Activated CD4-positive, CD25-positive, alpha-beta regulatory T cell treated with anti-CD3 and anti-CD28 coated beads, Interleukin-2, amount 50 U/mL, for 16 hours (primary cell): Measurements from ENCODE around the gene OTOG.

Experiments
- DNase-seq: peaks from one replicate; pipeline ENCODE4 v3.0.0-alpha.2; 2020; ENCODE audit warnings: low read depth, low spot score

The OTOG gene

DNA sequence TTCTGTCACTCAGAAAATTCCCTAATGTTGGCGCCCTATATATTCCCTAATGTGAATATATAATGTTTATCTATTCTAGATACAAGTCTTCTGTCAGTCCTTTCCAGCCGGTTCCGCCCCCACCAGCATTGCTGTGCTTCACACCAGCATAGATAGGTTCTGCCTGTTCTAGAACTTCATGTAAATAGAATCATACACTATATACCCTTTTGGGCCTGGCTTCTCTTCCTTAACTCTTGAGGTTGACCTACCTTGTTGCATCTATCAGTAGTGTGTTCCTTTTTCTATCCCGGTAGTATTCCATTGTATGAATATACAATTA lies 34.6 kb downstream of the OTOG start:
- DNase-seq: no peak

- DNase-seq: no peak
These were observed 39.0 kb downstream of the OTOG start for GRCh38 chr11:17585911-17586695.

GRCh38 chr11:17588166-17588565 lies 41.1 kb downstream of the OTOG start:
- DNase-seq: no peak

DNA sequence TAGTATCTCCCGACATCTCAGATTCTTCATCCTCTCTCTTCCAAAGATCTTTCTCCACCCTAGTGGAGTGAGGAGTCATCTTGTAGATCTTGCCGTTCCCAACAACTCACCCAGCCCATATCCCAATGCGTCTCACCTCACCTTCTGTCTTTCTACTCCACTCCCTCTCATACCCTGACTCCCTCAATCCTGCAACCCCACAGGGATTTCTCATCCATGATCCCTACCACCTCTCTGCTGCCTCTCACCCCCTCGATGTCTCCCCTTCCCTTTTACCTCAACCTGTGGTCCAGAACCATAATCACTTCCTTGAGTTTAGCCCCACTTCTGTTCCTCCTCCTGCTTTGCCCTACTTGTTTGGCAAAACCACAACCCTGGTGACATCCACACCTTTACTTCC lies 41.7 kb downstream of the OTOG start:
- no peak for DNase-seq

DNA sequence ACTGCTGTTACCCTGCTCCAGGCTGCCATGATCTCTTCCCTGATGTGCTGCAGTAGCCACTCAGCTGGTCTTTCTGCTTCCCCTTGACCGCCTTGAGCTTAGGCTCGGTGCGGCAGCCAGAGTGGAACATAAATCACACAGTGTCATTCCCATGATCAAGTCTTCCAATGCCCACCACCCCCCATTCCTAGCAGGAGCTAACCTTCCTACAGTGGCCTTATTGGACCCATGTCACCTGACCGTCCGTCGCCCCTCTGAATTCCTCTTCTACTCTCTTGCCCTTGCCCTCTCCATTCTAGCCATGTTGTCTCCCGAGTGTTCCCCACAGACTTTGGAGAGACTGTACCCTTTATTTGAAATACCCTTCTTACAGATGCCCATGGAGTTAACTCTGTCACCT lies 43.4 kb downstream of the OTOG start:
- DNase-seq: no peak

DNA sequence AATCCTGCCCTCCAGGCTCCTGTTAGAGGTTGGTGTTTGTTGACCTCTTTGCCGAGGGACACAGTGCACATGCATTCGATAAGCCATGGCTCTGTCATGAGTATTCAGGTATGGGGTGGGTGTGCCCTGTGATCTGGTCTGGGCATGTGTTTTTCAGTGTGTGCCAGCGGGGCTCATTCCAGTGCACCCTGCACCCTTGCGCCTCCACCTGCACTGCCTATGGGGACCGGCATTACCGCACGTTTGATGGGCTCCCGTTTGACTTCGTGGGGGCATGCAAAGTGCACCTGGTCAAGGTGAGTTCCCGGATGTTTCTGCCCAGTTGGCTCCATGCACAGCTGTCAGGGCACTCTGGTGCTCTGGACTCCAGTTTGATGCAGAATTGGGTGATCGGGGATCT lies 44.2 kb downstream of the OTOG start:
- DNase-seq: no peak

- DNase-seq: no peak
These were observed 46.6 kb downstream of the OTOG start for GRCh38 chr11:17593466-17594245.

DNA sequence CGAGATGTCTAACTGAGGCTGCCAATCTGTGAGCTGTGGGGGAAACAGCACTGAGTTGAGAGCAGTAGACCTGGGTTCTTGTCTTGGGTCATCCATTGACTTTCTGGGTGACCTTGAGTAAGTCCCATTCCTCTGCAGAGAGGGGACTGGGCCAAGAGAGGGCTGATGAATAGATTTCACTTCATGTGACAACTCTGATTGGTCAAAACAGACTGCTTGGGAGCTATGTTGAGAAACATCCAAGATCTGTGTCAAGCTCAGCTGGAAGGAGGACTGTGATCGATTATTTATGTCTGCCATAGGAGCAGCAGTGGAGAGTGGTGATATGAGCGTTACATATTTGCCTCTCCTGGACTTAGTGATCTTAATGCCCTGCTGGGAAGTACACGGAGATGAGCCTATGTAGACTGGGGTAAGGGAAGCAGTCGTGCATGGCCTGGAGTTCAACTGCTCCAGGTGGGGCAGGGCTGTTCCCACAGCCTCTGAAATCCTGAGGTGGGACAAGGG lies 47.7 kb downstream of the OTOG start:
- no peak for DNase-seq

DNA sequence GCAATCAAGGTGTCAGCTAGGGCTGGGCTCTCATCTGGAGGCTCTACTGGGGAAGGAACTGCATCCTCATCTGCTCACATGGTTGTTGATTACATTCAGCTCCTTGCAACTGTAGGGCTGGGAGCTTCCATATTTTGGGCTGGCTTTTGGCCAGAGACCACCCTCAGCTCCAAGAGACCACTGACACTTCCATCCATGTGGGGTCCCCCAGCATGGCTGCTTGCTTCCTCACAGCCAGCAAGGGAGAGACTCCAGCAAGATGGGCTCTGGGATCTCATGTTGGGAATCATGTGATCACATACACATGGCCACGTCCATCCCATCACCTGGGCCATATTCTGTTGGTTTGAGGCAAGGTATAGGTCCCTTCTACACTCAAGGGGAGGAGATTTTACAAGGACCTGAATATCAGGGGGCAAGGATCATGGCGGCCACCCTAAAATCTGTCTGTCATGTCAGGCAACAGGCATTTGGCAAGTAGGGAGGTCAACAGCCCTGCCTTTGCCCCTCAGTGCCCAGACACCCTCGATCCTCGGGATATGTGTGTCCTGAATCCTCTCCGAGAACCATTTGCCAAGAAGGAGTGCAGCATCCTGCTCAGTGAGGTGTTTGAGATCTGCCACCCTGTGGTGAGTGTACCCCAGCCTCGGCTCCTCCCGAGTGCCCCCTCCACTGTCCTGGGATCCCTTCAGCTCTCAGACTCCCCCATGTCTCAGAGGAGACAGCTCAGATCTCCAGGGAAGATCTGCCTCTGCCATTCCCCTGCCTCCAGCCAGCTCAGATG lies 48.7 kb downstream of the OTOG start:
- no peak for DNase-seq

DNA sequence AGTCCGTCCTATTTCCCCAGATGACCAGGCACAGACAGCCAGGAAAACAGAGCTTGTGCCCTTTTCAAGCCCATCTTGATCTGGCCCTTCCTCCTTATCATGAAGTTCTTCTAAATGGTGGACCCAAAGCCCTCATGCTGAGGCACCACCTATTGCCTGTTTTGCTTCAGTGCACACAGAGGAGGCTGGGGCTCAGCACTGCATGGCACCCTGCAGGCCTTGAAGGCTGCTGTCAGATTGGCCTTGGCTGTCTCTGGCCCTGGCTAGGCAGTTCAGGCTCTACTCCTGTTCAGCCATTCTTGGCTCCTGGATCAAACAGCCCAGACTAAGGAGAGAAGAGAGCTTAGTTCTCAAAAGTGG lies 49.2 kb downstream of the OTOG start:
- no peak for DNase-seq

DNA sequence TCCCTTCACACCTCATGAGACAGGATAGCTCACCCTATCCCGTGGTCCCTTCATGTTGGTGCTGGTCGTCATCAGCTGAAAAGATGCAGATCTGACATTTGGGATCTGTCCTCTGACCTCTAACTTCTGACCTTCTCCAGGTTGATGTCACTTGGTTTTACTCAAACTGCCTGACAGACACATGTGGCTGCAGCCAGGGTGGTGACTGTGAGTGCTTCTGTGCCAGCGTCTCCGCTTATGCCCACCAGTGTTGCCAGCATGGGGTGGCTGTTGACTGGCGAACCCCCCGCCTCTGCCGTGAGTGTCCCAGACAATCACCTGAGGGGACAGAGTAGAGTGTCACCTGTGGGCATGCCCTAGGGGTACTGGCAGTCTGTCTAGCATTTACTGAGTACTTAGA lies 49.7 kb downstream of the OTOG start:
- DNase-seq: no peak

GRCh38 chr11:17597770-17598169 lies 50.7 kb downstream of the OTOG start:
- DNase-seq: no peak

DNA sequence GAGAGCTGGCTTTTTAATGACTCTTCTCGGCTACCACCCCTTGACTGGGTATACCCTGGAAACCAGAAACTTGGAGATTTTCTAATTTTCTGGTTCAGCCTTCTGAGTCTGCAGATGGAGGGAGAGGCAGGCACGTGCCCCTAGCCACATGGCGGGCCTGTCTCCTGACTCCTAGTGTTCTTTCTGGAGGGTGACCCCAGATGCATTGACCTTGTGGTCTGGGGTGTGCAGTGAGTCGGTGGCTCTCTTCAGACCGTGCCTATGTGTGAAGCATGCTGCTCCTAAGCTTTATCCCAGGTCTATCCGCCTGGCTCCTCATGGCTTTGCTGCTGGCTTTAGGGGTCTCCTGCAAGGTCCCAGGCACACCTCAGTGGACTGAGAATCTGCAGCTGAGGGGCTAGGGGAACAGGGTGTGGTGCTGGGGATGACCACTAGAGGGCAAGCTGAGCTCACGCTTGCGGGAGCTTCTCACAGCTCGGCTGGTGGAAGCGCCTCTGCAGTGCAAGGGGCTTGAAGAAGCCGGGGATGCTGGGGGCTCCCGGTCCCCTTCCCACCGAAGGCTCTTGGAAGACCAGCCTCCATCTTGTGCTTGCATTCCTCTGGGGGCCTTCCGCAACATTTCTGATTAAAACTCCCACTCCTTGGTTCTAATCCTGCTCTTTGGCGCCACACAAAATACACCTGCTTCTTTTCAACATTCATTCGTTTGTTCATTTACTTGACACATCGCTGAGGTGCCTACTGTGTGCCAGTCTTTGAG lies 51.8 kb downstream of the OTOG start:
- peak; percentile 28 for DNase-seq

DNA sequence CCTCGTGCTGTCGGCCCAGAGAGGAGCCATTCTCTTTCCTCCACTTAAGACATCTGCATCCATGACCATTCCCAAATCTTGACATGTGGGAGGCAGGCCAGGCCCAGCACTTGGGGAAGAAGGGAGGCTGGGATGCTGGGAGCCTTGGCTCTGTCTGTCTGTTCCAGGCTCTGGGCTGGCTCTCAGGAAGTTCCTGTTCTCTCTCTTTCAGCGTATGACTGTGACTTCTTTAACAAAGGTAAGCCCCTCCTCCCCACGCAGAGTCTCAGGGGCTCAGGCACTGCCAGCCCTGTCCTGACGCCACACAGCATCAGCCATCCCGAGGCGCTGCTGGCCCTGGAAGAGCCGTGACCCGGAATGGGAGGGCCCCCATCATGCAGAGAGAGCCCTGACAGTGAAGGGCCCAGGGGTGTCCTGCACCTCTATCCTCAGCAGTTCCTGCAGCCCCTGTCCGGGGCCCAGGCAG lies 52.4 kb downstream of the OTOG start:
- DNase-seq: no peak

GRCh38 chr11:17600316-17601255 lies 53.5 kb downstream of the OTOG start:
- no peak for DNase-seq

DNA sequence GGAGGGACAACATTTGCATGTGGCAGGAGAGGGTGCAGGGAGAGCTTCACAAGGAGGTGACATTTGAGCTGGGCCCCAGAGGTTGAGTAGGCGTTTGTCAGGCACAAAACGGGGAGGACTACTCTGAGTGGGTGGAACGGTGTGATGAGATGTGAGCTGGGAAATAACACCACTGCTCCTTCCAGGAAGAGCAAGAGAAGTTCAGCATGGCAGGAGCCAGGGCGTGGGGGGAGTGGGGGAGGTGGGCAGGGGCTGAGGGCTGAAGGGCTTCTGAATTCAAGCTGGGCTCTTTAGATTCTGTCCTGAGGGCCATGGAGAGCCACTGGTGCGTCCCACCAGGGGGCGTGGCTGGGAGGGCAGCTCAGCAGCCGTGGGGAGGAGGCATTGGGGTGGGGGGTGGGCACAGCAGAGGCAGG lies 54.2 kb downstream of the OTOG start:
- no peak for DNase-seq

DNA sequence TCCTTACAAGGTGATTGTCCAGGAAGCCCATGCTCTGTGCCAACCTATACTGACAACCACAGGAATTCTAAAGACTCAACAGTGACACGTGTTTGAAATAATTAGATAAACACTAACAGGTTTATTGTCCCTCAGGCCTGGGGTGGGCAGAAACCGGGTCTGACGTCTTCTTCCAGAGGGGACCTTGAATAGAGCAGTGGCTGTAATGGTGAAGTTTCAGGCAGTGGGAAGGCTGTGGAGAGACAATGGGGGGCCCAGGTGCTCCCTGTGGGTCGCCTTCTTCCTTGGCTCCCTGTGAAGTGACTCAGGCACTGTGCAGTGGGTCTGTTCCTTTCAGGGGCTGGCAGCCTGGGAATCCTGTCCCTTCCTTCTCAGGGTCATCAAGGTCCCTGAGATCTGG lies 54.6 kb downstream of the OTOG start:
- no peak for DNase-seq

- no peak for DNase-seq
These were observed 55.3 kb downstream of the OTOG start for GRCh38 chr11:17602105-17603001.

DNA sequence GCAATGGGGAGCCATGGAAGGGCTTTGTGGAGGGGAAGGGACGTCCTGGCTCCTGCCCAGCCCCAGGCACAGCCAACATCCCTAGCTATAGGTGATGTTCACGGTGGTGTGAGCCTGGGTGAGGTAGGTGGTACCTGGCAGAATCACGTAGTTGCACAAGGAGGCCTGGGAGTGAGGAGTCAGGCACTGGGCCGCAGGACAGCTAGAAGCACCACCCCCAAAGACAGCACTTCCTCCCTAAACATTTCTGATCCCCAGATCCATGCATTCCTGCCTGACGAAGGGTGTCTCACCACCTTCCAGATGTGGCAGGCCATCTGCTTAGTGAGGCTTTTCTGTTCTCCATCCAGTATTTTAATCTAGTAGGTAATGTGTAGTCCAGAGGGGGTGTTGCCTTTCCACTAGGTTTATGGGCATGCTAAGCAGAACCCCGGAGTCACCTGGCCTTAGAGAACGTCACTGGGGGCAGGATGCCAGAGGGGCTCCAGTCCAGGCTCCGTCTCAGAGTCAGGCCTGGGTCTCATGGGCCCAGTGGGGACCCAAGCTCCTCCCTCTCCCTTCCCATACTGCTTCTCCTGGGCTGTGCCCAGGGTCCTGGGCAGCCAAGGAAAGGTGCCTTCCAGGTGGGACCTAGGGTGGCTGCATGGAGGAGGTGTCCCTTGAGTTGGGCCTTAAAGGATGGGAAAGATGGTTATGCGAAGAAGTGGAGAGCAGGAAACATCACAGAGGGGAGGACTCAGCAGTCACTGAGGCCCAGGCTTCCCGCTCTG lies 56.2 kb downstream of the OTOG start:
- DNase-seq: no peak
